M059J (cell line): ENCODE measurements around the gene JPH3. TPM values are rescaled to one million over a fixed set of nuclear protein-coding genes. Genes with fewer than 3 reads are reported as not detected.

Source experiments
- DNase-seq: peaks from one replicate; pipeline ENCODE4 v3.0.0-alpha.2; 2012; ENCODE audit warnings: low read depth
- total RNA-seq: library from RNA; depleted of rRNA; stranded (reverse); fragments of >200 nt; shearing (Covaris generic); gene quantifications from 2 replicates; pipeline ENCODE4 v1.2.3, GENCODE V29; 2014

JPH3 gene
- total RNA-seq, 1 experiment from 2014 or later = 0.05 TPM

DNA sequence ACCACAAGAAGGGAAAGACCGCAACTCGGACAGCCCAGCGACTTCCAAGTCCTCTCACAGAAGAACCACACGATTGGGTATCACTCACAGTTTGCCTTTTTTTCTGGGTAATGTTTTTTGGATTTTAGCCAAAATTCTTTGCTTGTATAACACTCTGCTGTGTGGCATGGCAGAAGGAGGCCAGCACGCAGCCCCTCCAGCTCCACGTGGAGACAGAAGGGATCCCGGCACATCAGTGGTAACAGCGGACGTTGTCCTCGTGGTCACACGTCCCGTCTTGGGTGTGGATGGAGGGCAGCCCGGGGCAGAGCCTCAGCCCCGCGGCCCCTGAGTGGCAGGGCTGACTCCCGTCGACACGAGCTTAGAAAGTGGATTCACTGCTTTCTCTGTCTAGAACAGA is 94.4 kb downstream of the JPH3 start:
- no peak for DNase-seq

DNA sequence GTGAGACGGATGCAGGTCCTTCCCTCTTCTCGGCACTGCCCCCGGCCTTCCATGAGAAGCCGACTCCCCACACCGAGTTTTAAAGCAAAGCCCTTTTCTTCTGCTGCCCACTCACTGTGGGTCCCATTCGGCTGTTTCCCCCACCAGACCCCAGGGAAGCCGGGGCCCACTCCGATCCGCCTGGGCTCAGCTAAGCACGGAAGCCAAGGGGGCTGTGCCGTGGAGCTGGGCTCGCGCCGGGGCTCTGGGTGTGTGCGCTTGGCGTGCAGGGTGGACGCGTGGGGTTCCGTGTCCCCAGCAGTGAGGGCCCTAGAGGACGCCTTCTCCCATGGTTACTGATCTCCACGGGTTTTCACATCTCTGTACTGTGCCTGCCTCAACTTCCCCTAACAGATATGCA is 94.9 kb downstream of the JPH3 start:
- DNase-seq = no peak

DNA sequence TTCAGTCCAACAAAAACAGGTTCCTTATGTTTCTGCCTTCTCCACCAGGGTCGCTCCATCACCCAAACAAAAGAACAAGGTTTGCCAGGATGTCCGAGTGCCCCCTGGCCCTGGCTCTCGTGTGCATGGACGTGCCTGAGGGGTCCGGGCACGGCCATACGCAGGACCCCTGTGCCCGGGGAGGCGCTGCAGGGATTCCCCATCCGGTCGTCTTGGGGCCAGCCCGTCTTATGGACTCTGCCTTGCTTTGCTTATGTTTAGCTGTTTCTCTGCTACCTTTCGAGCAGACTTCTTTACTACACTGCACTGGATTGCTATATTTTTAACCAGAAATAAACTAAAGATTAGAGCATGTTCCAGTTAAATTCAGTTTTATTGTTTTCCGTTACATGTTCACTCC is 95.5 kb downstream of the JPH3 start:
- no peak for DNase-seq

DNA sequence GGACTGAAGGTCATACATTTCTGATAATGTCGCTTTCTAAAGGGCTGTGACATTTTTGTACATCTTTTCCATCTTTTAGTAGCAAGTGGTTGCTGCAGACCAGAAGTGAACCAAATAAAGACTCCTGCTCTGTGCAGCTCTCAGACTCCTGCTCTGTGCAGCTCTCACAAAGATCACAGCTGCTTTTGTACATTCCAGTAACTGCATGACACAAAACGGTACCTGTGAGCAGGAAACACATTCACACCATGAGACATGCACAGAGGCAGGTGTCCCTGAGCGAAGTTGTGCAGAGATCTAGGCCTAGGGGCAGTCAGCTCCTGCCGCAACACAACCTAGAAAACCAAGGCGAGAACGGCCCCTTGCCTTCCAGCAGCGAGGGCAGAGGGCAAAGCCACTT is 95.9 kb downstream of the JPH3 start:
- no peak for DNase-seq

DNA sequence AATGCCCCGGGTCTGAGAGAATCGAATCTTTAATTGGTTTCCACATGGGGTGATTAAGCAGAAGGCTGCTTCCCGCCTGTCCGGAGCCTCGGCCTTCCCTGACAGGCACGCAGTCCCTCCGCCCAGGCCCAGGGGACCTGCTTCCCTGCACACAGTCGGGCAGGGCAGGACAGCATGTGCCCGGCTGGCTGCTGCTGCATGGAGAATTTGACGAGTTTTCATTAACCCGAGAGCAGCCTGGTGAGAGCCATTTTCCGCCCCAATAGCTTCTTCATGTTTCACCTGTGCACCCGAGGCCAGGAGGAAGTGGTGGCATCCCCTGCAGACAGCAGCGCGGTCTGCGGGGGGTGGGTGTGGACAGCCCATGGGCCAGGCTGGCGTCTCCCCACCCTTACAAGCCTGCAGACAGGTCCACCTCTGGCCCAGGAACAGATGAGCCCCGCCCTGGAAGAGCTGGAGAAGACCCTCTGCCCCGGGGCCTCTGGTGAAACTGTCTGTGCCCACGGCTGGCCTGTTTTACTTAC is 96.4 kb downstream of the JPH3 start:
- no peak for DNase-seq

DNA sequence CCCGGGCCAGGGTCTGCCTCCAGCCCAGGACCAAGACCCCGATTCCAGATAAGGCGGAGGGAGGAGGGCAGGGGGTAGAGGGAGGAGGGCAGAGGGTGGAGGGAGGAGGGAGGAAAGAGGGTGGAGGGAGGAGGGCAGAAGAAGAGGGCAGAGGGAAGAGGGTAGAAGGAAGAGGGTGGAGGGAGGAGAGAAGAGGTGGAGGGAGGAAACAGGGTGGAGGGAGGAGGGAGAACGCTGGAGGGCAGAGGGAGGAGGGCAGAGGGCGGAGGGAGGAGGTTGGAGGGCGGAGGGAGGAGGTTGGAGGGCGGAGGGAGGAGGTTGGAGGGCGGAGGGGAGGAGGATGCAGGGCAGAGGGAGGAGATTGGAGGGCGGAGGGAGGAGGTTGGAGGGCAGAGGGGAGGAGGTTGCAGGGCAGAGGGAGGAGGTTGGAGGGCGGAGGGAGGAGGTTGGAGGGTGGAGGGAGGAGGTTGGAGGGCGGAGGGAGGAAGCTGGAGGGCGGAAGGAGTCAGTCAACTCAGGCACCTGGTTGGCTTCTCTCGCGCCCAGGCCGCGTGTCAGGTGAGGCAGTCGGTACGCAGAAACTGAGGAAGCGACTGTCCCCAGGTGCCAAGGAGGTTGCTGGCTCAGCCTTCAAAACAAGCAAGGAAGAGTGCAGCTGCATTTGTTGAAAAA is 98.2 kb downstream of the JPH3 start:
- DNase-seq = no peak

DNA sequence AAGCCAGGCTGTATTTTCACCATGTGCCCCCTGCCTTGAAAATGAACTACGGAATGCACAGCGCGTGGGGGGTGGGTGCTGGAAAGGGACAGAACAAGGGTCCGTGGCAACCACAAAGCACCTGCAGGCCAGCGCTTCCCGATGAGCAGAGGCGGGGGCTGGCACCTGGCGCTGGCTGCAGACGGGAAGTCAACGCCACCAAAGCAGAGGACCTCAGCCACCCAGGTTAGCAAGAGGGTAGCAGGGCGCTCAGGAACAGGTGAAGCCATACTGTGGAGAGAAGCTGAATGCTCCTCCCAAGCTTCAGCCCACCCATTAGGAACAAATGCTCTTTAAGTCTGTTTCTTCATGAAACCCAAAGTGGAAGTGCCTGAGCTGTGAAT is 98.8 kb downstream of the JPH3 start:
- no peak for DNase-seq

DNA sequence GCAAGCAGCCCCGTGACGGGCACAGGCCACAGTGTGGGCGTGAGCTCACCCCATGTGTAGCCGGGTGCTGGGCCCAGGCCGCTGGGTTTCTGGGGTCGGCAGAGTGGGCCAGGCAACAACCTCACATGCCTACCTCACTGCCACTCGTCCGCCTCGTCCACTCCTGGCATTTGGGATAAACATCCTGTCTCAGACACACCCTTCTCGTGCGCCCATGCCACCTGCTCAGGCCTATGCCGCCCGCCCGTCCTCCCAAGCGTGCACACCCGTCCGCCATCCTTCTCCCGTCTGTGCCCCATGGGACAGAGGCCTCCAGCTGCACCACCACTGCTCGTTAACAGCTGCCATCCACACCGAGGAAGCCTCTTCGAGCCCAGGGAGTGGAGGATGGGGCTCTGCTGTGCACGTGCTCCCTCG is 99.2 kb downstream of the JPH3 start:
- DNase-seq = no peak

DNA sequence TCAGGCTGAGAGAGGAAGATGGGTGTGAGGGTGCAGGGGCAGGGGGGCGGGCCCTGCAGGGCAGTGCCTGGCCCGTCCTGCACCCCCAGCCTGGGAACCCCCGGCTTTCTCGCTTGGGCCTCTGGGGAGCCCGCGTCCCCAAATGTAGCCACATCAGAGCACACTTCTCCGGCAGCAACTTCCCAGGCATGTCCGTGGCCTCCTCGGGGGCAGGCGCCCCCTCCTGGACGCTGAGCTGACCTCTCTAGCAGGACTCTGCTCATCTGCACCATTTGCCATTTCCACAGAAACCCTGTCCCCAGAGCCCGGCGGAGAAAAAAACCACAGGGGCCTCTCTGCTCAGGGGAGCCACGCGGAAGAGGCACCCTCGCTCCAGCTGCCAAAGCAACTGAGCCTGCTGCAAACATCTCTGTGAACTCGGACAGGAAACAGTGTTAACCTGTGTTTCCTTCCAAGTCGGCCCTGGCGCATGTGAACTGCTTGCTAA is 100.1 kb downstream of the JPH3 start:
- no peak for DNase-seq

DNA sequence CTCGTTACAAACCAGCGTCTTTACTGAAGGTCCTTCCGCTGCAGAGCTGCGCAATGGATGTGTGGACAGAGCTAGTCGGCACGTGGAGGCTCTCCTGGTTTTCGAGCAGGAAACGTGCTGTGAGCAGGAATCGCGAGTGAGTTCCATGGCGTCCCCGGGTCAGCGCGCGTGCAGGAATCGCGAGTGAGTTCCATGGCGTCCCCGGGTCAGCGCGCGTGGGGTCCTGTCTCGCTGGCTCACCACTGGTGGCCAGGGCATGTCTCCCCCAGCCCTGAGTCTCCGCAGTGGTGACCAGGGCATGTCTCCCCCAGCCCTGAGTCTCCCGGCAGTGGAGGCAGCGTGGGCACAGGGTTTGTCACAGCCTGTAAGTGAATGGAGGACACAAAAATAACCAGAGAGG is 100.8 kb downstream of the JPH3 start:
- no peak for DNase-seq

DNA sequence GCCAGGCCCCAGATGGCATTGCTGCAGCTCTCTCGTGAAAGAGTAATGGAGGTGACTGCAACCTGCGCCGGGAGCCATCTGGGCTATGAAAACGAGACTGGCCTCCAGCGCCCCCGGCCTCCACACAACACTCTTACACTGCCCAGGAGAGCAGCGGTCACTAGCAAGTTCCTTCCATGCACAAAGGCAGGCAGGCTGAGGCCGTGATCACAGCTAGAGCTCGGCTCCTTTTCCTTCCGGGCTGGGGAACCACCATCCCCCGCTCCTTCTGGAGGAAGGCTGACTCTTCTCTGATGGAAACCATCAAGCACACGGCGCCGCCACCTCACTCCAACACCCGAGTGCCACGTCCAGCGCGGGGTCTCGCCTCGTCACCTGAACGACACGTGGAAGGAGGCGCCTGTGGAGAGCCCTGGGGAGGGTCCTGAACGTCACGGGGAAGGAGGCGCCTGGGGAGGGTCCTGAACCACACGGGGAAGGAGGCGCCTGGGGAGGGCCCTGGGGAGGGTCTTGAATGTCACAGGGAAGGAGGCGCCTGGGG is 101.6 kb downstream of the JPH3 start:
- DNase-seq = no peak

DNA sequence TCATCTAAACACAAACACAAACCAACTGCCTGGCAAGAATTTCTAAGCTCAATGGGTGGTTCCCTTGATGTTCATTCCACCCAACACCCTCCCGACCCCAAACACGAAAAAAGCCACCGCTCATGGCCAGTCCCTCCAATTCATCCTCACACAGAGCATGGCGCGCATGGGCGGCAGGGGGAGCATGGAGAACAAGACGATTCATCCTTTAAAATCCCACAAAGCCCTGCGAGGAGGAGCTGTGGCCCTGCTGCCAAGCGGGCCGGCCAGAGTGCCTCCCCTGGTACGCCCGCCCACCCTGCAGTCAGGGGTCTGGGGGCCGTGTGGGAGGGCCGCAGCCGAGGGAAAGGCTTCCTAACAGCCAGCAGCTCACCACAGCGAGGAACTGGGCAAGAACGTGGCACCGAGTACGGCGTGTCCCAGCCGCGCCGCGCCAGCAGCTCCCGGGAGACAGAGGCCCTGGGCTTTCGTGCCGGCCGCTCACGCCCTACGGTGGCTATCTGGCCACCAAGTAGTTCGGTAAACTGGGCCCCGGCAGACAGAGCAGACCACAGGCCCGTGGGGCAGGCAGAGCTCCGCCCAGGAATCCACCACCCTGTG is 102.5 kb downstream of the JPH3 start:
- DNase-seq = no peak

DNA sequence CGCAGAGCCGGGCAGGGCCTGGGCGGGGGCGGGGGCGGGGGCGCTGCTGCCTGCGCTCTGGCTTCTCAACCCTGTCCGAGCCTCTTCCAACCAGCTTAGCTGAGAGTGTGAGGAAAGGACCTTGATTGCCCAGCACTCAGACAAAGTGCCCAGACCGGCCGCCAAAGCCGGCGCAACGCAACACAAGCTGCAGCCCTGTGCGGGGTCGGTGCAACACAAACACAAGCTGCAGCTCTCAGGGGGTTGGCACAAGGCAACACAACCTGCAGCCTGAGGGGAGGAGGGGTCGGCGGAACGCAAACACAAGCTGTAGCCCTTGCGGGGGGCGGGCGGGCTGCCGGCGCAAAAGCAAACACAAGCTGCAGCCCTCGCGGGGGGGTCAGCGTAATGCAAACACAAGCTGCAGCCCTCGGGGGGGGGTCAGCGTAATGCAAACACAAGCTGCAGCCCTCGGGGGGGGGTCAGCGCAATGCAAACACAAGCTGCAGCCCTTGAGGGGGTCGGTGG is 103.5 kb downstream of the JPH3 start:
- no peak for DNase-seq

DNA sequence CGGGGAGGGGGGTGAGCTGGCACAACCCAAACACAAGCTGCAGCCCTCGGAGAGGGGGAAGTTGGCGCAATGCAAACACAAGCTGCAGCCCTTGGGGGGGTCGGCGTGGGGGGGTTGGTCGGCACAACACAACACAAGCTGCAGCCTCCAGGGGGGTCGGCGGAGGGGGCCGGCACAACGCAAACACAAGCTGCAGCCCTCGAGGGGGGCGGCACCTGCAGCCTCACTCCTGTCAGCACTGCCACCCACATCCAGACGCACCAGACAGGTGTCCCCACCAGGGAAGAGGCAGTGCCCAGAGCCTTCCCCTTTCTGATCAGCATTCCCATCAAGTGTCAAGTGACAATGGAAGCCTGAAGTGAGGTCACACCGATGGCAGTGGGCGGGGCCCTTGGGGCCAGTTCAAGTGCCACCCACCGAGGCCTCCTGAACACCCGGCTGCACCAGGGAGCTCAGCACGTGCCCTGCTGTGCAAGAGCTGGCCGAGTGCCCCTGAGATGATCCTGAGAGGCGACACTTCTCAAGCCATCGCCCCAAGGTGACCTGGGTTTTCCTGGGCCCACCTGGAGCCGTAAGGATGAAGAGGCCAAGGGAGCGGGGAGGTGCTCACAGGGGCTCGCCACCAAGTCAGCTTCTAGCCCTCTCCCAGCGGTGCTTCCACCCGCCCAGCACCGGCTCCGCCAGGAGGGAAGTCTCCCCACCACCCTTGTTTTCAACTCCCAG is 104.1 kb downstream of the JPH3 start:
- DNase-seq = no peak

DNA sequence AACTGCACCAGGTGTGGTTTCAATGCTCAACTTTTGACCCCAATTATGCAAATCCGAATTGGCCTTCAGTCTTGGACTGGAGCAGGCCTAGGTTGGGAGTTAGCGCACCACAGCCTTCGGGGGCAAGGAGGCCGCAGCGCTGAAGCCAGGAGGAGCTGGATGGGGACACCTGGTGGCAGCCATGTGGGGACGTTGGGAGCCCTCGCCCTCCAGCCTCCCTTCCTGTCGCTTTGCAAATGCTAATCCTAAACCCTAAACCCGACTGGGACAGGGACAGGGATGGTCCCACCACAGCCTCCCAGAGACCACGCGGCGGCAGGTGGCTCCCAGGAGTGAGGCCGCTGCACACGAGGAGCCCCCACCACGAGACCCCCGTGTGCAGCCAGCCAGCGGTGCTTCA is 104.8 kb downstream of the JPH3 start:
- DNase-seq = no peak

DNA sequence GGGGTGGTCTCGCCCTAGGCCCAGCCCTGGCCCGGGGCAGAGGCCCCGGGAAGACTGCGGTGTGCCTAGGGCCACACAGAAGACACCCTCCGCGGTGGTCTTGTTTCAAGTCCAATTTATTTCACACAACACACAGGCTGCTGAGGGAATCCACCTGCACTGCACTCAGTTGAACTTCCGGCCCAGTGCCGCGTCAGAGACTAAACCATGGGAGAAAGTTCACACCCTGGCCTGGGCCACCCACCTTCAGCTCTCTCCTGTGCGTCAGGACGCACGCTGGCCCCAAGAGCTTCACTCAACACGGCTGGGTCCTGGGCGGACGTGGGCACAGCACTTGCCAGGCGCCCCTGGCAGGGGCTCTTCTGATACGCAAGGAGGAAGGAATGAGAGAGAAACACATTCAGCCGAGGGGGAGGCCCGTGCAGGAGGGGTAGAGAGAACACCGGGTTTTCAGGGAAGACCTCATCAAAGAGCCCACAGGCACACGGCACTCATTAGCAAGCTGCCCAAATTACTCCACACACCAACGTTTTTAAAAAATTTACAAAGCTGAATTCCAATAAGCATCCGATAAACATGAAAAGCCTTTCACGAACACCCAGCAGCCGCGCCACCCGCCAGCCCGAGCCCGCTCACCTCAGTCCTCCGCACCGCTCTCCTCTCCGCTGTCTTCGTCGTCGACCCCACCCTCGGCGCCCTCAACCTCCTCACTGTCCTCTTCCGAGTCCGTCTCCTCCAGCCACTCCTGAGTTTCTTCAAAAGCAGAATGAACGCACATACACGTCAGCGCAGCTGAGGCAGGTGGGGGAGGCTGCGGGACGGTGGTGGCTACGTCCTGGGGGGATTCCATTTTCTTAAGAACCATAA is 105.6 kb downstream of the JPH3 start:
- no peak for DNase-seq

DNA sequence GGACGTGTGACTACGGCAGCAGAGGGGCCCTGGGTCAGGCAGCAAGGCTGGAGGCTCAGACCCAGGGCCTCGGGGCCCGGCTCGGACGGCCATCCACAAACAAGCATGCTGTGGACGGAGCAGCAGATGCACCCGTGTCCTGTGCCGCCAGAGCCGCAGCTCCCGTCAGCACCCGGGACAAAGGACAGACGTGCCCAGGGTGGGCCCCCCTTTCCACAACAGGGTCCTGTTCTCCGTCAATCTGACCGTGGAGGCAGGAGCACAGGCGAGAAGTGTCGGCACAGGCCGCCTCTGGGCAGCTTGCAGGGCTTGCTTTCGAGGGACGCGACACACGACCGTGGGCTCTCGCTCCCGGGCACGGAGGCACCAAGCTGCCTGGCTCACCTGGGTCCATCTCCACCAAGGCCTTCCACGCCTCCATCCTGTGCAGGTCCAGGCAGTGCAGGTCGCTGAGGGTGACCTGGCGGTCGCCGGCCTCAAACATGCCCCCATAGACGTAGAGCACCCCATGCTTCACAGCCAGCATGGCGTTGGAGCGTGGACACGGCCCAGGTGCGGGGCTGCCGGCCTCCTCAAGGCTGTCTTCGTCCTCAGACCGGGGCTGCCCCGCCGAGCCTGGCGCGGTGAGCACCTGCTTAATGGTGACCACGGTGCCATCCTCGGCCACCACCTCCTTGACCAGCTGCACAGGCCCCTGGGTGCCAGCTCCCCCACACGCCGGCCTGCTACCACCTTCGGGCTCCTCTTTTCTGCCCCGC is 106.8 kb downstream of the JPH3 start:
- no peak for DNase-seq

DNA sequence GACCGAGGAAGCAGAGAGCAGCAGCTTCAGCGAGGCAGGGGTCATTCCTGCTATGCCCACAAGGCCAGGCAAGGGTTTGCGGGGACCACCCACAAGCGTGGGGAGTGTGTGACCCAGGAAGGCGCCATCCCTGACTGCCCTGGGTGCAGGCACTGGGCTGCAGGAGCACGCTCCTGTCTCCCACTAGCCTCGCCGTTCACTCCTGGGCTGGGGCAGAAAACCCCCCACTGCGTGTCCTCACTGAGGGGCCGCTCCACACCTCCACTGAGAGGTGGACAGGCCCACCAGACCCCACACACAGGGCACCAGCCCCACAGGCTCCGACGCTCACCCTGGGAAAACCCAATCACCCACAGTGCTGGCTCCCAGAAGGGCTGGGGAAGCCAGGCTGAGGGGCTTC is 107.4 kb downstream of the JPH3 start:
- DNase-seq = no peak

DNA sequence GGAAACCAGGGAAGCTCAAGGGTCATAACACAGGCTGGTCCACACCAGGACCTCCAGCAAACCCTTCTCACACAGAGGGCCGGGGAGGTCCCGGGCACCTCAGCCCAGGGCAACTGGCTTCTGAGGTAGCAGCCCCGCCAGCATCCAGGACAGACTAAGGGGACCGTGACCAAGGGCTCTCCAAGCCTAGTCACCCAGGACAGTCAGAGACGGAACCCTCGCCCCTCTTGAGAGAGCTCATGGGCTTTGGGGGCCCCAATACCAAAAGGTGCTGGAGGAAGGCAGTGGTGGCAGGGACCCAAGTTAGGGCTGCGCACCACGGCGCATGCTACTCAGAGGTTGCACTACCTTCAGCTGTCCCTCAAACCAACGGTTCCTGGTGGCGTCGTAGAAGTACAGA is 108.6 kb downstream of the JPH3 start:
- no peak for DNase-seq

DNA sequence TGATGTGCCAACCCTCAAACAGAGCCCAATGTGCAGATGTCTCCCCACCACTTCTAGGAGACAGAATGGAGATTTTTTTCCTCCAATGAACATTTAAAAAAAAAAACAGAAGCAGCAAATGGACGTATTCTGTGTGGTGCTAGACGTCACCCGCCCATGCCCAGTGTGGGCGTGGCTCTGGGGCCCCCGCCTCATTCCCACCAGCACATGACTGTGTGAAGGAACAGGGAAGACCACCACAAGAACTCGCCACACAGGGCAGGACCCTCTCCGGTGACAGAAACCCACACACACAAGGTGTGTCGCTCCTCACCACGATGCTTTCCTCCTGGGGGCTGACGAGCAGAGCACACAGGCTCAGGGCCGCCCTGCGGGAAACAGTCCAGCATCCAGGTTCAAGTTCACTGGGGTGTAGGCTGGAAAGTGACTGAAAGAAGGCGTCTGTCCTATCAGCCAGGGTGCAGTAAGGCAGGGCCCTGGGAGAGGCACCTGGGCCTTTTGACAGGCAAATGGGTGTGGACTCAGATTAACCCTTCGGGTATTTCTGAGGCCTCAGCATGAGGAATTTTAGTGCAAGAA is 110.0 kb downstream of the JPH3 start:
- no peak for DNase-seq
